HG03097 (cell line): ENCODE results near the gene ROR2.
"Not testable (repeated sequence)": the region's sequence is repeated elsewhere in the genome, so short reads cannot be mapped to it uniquely, and the experiment has no call there.

Experiments used
- ATAC-seq: cut with Tn5 transposase; IDR thresholded peaks from one replicate; pipeline ENCODE4 v1.9.1; 2021; ENCODE audit not compliant: unreplicated experiment, low FRiP score

Gene ROR2

GRCh38 chr9:91659529-91660495 lies 290.2 kb downstream of the ROR2 start:
- ATAC-seq, result no peak

GRCh38 chr9:91658513-91659105 lies 291.4 kb downstream of the ROR2 start:
- ATAC-seq, result no peak

GRCh38 chr9:91657501-91657900 lies 292.5 kb downstream of the ROR2 start:
- ATAC-seq, result no peak

GRCh38 chr9:91655658-91656057 lies 294.4 kb downstream of the ROR2 start:
- no peak for ATAC-seq

DNA sequence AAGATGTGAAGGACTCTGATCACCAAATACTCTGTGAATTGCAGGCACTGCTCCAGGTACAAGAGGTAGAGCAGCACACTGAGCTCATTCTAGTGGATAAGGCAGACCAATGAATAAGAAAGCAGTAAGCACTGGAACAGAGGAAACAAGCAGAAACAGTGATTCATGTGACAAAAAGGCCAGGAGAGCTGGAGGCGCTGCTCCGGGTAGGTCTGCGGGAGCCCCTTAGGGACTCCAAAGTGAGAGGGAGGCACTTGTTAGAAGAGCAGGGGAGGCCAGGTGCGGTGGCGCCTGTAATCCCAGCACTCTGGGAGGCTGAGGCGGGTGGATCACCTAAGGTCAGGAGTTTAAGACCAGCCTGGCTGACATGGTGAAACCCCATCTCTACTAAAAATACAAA lies 294.8 kb downstream of the ROR2 start:
- ATAC-seq, result no peak

DNA sequence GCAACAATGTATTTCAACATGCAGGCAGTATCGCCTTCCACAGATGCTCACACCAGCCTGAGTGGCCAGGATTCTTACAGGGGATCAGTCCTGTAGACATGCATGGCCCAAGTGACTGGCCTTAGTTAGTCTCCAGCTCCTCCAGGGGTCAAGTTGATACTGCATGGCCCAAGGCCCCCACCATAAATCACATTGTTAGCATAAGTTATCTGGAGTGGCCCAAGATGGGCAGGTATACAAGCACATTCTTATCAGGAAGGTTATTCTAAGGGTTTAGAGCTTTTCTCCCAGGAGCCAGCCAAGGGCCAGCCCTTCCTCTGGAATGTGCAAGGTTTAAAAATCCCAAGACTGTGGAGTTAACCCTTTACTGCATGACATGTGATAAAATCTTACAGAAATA lies 295.5 kb downstream of the ROR2 start:
- ATAC-seq, result no peak

DNA sequence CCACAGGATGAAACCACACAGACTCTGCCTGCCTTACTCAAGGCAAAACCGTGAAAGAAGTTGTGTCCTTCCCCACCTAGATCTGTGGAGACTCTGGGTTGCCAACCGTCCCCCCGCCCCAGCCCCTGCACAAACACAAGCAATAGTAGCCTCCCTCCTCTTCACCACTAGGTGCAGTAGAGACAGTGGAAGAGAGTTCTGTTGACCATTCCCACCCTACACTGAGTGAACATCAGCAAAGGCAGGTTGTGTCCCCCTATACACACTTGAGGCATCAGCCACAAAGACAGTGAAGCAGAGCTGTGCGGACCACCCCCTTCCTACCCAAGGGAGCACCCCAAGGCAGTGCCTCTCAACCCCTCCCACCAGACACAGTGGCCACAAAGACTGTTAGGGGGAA lies 302.7 kb downstream of the ROR2 start:
- no peak for ATAC-seq

DNA sequence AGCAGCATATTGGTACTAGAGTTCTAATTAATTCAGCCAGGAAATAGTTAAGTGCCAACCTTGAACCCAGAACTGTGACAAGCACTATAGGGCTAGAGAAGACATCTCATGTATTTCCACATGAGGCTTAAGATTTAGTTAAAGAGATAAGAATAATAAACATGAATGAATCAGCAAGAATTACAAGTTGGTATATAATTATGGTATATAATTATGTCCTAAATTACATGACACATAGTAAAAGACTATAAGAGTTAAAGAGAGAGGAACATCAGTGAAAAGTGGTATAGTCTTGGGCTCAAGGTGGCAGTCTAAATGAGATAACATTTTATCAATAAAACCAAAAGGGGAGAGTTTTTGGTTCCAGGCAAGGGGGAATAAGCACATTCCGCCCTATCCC lies 303.3 kb downstream of the ROR2 start:
- no peak for ATAC-seq

GRCh38 chr9:91644433-91644832 lies 305.6 kb downstream of the ROR2 start:
- no peak for ATAC-seq

DNA sequence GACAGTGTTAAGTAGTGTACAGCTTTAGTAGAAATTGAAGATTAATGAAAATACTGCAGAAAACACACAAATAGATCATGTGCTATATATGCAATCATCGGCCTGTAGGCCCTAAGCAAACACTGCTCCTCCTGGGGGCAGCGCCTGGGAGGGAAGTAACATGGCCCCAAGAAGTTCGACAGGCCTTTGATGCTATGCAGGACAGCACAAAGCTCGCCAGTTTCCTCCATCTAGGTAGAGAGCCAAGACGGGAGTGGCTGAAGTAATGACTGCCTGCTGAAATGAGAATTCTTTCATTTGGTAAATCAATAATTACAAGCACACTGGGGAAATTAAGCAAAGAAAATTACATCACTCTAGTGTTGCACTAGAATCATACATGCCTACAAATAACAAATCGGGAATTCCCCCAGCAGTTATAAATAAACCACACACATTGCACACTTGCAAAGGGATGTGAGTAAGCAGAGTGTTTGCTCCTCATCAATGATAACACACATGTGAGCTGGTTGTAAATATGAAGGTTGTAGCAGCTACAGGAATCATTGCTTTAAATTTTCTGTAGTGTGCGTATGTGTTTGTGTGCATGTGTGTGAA lies 306.4 kb downstream of the ROR2 start:
- no peak for ATAC-seq

GRCh38 chr9:91642771-91643170 lies 307.3 kb downstream of the ROR2 start:
- no peak for ATAC-seq

GRCh38 chr9:91640428-91640827 lies 309.6 kb downstream of the ROR2 start:
- no peak for ATAC-seq

- ATAC-seq, result no peak
These were observed 311.0 kb downstream of the ROR2 start for GRCh38 chr9:91639054-91639453.

GRCh38 chr9:91634832-91635231 lies 315.2 kb downstream of the ROR2 start:
- ATAC-seq, result not testable (repeated sequence)

- no peak for ATAC-seq
These were observed 320.3 kb downstream of the ROR2 start for GRCh38 chr9:91629718-91630117.

DNA sequence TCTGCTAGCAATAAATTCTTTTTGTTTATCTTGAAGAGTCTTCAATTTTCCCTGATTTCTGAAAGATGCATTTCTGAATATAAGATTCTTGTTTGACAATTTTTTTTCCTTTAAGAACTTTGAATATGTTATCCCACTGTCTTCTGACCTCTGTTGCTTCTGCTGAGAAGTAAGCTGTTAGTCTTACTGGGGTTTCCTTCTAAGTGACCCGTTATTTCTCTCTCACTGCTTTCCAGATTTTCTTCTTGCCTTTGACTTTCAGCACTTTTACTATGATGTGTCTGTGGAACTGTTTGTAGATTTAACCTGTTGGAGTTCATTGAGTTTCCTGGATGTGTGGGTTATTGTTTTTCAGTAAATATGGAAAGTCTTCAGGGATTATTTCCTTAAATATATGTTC lies 321.1 kb downstream of the ROR2 start:
- ATAC-seq, result no peak

GRCh38 chr9:91625331-91625730 lies 324.7 kb downstream of the ROR2 start:
- ATAC-seq, result no peak

GRCh38 chr9:91623004-91623403 lies 327.0 kb downstream of the ROR2 start:
- no peak for ATAC-seq

- ATAC-seq, result not testable (repeated sequence)
These were observed 327.9 kb downstream of the ROR2 start for GRCh38 chr9:91622121-91622520.

GRCh38 chr9:91614044-91614443 lies 336.0 kb downstream of the ROR2 start:
- not testable (repeated sequence) for ATAC-seq

DNA sequence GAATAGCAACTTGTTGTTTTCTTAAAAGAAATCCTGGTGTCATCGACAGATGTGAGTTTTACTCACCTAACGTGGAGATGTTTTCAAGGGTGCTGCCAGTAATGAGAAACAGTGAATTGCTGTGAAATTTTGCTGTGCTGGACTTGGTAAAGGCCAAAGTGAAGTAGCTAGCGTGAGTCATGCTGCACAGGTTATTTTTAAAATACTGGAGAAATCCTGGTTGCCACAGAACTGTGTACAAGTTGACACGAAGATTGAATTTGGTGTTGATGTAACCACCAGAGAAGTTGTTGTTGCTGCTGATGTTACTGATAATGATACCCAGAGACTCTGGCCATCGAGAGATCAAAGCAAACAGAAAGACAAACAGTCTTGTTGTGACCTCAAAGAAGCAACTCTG lies 338.4 kb downstream of the ROR2 start:
- ATAC-seq, result no peak
